GM18520 (cell line): Measurements from ENCODE around the gene RFX4.
"Not testable (repeated sequence)": the region's sequence is repeated elsewhere in the genome, so short reads cannot be mapped to it uniquely, and the experiment has no call there.

Experiments used
- ATAC-seq: cut with Tn5 transposase; IDR thresholded peaks from one replicate; pipeline ENCODE4 v1.9.1; 2021; ENCODE audit not compliant: unreplicated experiment

The RFX4 gene

DNA sequence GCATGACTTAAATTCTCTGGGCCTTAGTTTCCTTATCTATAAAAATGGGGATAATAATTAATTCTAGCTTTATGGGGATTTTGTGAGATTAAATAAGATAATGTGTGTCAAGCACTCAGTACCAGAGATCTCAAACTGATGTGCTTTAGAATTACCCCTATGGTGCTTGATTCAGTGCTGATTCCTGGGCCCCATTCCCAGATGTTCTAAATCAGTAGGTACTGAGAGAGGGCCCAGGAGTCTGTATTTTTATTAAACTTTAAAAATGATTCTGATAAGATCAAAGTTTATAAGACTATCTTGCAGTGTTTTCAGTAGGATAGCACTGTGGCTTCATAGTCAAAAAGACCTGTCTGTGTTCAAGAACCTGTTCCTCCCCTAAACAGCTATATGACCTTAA, 102.6 kb downstream of the RFX4 start:
- no peak for ATAC-seq

GRCh38 chr12:106687672-106688071, 104.9 kb downstream of the RFX4 start:
- ATAC-seq: no peak

- ATAC-seq: no peak
Measured at GRCh38 chr12:106690569-106691305, 107.9 kb downstream of the RFX4 start.

- ATAC-seq: not testable (repeated sequence)
Measured at GRCh38 chr12:106692033-106692432, 109.2 kb downstream of the RFX4 start.

GRCh38 chr12:106692896-106693820, 110.4 kb downstream of the RFX4 start:
- ATAC-seq: no peak

- ATAC-seq: no peak
Measured at GRCh38 chr12:106696071-106696470, 113.3 kb downstream of the RFX4 start.

- ATAC-seq: no peak
Measured at GRCh38 chr12:106696681-106697417, 114.0 kb downstream of the RFX4 start.

DNA sequence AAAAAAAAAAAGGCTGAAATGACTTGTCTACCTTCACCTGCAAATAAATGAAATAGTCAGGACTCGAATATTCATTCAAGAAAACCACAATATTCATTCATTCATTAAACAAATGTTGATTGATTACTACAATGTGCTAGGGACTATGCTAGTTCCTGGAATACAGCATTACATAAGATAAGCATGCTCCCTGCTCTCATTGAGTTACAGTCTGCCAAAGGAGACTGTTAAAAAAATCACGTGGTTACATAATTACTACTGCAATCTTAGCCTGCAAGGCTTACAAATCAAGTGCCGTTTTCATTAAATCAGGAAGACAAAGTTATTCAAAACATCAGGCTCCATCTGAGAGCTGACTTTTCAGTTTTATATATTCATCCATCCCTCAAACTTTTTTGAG, 121.3 kb downstream of the RFX4 start:
- no peak for ATAC-seq

GRCh38 chr12:106705971-106706370, 123.2 kb downstream of the RFX4 start:
- no peak for ATAC-seq

DNA sequence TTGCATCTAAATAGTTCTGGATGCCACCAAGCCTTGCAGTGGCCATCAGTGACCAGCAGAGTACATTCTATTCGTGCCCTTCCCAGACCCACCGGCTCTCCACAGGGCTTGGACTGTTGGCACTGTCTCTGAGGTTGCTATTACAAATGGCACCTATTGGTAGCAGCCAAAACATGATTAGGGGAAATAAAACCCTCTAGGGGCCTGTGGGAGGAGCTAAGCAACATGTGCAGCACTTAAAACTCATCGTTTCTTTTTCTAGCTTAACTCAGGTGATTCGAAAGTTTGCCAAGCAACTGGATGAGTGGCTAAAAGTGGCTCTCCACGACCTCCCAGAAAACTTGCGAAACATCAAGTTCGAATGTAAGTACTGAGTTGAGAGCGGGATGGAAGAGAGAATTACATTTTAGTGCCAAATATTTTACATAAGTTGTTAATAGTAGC, 126.3 kb downstream of the RFX4 start:
- ATAC-seq: no peak

DNA sequence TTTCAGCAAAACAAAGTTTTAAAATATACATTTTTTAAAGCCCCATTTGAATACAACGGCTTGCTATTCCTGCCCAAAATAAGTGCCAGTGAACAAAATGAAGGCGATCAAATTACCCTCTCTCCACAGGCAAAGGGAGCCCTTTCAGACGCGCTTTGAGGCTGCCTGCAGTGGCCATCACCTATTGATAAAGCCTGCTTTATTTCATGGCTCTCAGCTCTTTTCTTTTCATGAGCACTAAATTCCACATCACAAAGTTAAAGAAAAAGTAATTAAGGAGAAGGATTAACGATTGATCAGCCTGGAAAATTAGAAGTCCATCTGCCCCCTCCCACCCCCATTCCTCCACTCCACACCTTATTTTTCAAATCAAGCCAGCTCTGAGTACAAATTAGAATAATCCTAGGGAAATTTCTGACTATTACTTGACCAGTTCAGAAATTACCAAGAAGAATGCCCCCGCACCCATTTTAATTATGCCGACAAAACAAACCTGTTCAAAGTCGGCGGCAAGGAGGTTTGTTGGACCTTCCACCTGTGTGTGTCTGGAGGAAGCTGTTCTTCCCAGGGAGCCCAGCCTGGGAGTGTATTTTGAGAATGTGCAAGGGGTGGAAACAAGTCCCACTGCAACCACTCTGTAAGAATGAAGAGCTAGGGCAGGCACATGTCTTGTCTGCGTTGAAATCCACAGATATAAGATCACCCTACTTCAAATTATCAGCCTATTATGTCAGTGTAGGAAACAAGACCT, 127.5 kb downstream of the RFX4 start:
- no peak for ATAC-seq

- no peak for ATAC-seq
Measured at GRCh38 chr12:106711316-106711715, 128.5 kb downstream of the RFX4 start.

DNA sequence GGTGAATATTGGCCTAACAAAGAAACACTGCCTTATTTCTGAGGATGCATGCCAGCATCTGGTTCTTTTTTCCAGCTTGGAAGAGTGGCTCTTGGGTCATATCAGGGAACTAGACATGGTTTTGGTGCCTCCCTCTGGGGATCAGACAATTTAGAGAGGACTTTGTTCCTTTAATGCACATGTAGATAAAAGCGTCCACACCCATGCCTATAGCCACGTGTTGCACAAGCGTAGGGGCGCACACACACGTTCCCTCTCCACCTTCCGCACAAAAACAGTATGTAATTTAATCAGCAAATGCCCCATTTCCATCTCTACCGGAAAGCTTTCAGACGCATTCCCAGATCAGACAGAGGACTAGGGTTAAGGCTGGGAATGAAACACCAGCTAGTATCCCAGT, 130.0 kb downstream of the RFX4 start:
- no peak for ATAC-seq

- ATAC-seq: no peak
Measured at GRCh38 chr12:106714926-106715325, 132.1 kb downstream of the RFX4 start.

GRCh38 chr12:106715582-106715981, 132.8 kb downstream of the RFX4 start:
- no peak for ATAC-seq

DNA sequence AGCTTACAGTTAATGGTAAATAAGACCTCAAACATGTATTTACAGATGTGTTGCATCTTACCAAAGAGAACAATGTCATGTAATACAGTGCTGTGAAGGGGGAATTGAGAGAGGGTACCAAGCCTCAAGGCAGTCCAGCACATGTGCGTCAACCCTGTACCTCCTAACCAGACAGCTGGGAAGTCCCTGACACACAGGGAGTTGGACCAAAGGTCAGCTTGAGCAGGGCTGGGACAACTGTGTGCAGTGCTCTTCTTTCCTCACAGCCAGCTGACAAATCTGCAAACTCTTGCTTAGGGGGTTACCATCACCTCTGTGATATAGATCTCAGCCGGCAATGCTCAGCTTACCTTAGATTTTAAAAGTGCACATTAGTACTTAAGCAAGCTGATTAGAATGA, 134.9 kb downstream of the RFX4 start:
- ATAC-seq: no peak

GRCh38 chr12:106719879-106720278, 137.1 kb downstream of the RFX4 start:
- ATAC-seq: no peak

GRCh38 chr12:106720696-106721095, 137.9 kb downstream of the RFX4 start:
- ATAC-seq: no peak

GRCh38 chr12:106721915-106722314, 139.1 kb downstream of the RFX4 start:
- no peak for ATAC-seq

GRCh38 chr12:106722837-106723236, 140.0 kb downstream of the RFX4 start:
- no peak for ATAC-seq

DNA sequence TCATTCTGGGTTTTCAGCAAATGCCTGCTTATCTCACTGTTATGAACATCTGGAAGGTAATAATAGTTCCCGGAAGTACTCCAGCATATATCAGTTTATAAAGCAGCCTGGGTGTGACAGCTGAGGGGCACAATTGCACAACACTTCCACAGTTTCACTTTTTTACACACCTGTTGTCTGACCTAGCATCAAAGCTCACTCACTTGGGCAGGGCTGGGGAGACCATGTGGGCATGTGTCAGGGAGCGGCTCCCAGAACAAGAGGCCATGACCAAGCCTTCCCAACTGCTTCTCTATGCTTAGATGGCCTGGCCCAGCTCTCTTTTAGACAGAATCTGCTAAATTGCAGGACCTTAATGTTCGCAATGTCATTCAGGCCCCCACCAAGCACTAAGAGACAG, 140.6 kb downstream of the RFX4 start:
- no peak for ATAC-seq
